Trophoblast cell (in vitro differentiated cells and primary cell): ENCODE measurements around the gene TMEM119.

Experiments
- DNase-seq, 2 donors: peaks; one replicate each; pipeline ENCODE4 v3.0.0-alpha.2; 2016
- H2AFZ ChIP-seq: 2 replicates; pipeline ENCODE4 v1.6.1; 2013; ENCODE audit warnings: low read length, moderate library complexity, mild to moderate bottlenecking; ENCODE audit not compliant: insufficient read depth, poor library complexity
- H2AK5ac ChIP-seq: 2 replicates; pipeline ENCODE4 v1.6.1; 2013; ENCODE audit warnings: mild to moderate bottlenecking, low read length
- H2BK120ac ChIP-seq: 2 replicates; pipeline ENCODE4 v1.6.1; 2013; ENCODE audit warnings: low read length, mild to moderate bottlenecking, moderate library complexity; ENCODE audit not compliant: insufficient read depth, poor library complexity
- H2BK12ac ChIP-seq: 2 replicates; pipeline ENCODE4 v1.6.1; 2013; ENCODE audit warnings: mild to moderate bottlenecking, low read length, moderate library complexity
- H2BK5ac ChIP-seq: 2 replicates; pipeline ENCODE4 v1.6.1; 2013; ENCODE audit warnings: low read length, low read depth, moderate library complexity, mild to moderate bottlenecking; ENCODE audit not compliant: poor library complexity
- H3K14ac ChIP-seq: 2 replicates; pipeline ENCODE4 v1.6.1; 2013; ENCODE audit warnings: mild to moderate bottlenecking, low read length
- H3K18ac ChIP-seq: 2 replicates; pipeline ENCODE4 v1.6.1; 2013; ENCODE audit warnings: mild to moderate bottlenecking, low read length
- H3K23ac ChIP-seq: 2 replicates; pipeline ENCODE4 v1.6.1; 2013; ENCODE audit warnings: low read length
- H3K27ac ChIP-seq: 2 replicates; pipeline ENCODE4 v1.5.1; 2013; ENCODE audit warnings: low read depth, mild to moderate bottlenecking, inconsistent platforms, low read length, moderate library complexity
- H3K27me3 ChIP-seq: 2 replicates; pipeline ENCODE4 v1.6.1; 2013; ENCODE audit warnings: inconsistent platforms, mild to moderate bottlenecking, low read length, moderate library complexity; ENCODE audit not compliant: insufficient read depth
- H3K36me3 ChIP-seq, 2 experiments: 1 replicate in 1 of 2; 2 replicates in 1 of 2; pipeline ENCODE4 v1.6.1; 2013; ENCODE audit warnings: low read length in 2 of 2, mild to moderate bottlenecking in 2 of 2, moderate library complexity in 1 of 2; ENCODE audit not compliant: insufficient read depth in 2 of 2, control insufficient read depth in 1 of 2
- H3K4ac ChIP-seq: 2 replicates; pipeline ENCODE4 v1.6.1; 2013; ENCODE audit warnings: low read depth, mild to moderate bottlenecking, low read length, moderate library complexity
- H3K4me1 ChIP-seq, 2 experiments: 1 replicate in 1 of 2; 2 replicates in 1 of 2; pipeline ENCODE4 v1.6.1; 2013; ENCODE audit warnings: low read length in 2 of 2, mild to moderate bottlenecking in 2 of 2, moderate library complexity in 1 of 2; ENCODE audit not compliant: insufficient read depth in 2 of 2, control insufficient read depth in 1 of 2
- H3K4me2 ChIP-seq: 2 replicates; pipeline ENCODE4 v1.6.1; 2013; ENCODE audit warnings: inconsistent platforms, mild to moderate bottlenecking, low read length, moderate library complexity
- H3K4me3 ChIP-seq: 2 replicates; pipeline ENCODE4 v1.5.1; 2013; ENCODE audit warnings: mild to moderate bottlenecking, low read depth, low read length, inconsistent platforms
- H3K79me1 ChIP-seq: one replicate; pipeline ENCODE4 v1.6.1; 2013; ENCODE audit warnings: low read length
- H3K79me2 ChIP-seq: 2 replicates; pipeline ENCODE4 v1.6.1; 2013; ENCODE audit warnings: low read length, mild to moderate bottlenecking; ENCODE audit not compliant: control insufficient read depth, insufficient read depth, poor library complexity
- H3K9ac ChIP-seq: 2 replicates; pipeline ENCODE4 v1.6.1; 2013; ENCODE audit warnings: mild to moderate bottlenecking, low read length
- H3K9me3 ChIP-seq: 2 replicates; pipeline ENCODE4 v1.6.1; 2013; ENCODE audit warnings: low read depth, mild to moderate bottlenecking, control low read depth, inconsistent platforms, low read length; ENCODE audit not compliant: insufficient read depth
- H4K12ac ChIP-seq: 2 replicates; pipeline ENCODE4 v1.6.1; 2013; ENCODE audit warnings: low read depth, mild to moderate bottlenecking, low read length, moderate library complexity
- H4K8ac ChIP-seq: 2 replicates; pipeline ENCODE4 v1.6.1; 2013; ENCODE audit warnings: low read depth, mild to moderate bottlenecking, low read length, moderate library complexity
- H4K91ac ChIP-seq: one replicate; pipeline ENCODE4 v1.6.1; 2013; ENCODE audit warnings: low read depth, mild to moderate bottlenecking, low read length, moderate library complexity
- WGBS: extraction: QIAGEN DNeasy Blood & Tissue Kit; methylation state at CpG from one replicate; pipeline ENCODE4 v1.1.7; 2013; ENCODE audit warnings: missing lambda C conversion rate; ENCODE audit not compliant: insufficient read length, insufficient coverage; ENCODE audit errors: extremely low coverage; 5-methylcytosine and 5-hydroxymethylcytosine counted together

The TMEM119 gene

GRCh38 chr12:108542320-108542719 lies 55.6 kb downstream of the TMEM119 start:
- no peak overlapping the region for H4K91ac ChIP-seq
- H3K4me1 ChIP-seq = no peaks in the 10 kb centered on the region
- no peak overlapping the region for H3K9ac ChIP-seq
- H3K79me1 ChIP-seq = no peaks in the 10 kb centered on the region
- H2BK120ac ChIP-seq = no peak overlapping the region
- no peaks in the 10 kb centered on the region for H3K27me3 ChIP-seq
- no peak overlapping the region for H3K14ac ChIP-seq
- no peak overlapping the region for H2BK12ac ChIP-seq
- H3K23ac ChIP-seq = no peak overlapping the region
- peaks cover 28 to 42% of the 10 kb centered on the region in 2 experiments for H3K36me3 ChIP-seq
- no peak overlapping the region for H2AK5ac ChIP-seq
- no peak overlapping the region for H3K4me2 ChIP-seq
- H2AFZ ChIP-seq = no peak overlapping the region
- no peak overlapping the region for H4K8ac ChIP-seq
- WGBS = no CpG with 5 or more reads among the region's 4 CpGs
- no peaks in the 10 kb centered on the region for H3K79me2 ChIP-seq
- no peak overlapping the region for H3K4ac ChIP-seq
- no peak overlapping the region for H3K27ac ChIP-seq
- H4K12ac ChIP-seq = no peak overlapping the region
- H2BK5ac ChIP-seq = no peak overlapping the region
- H3K18ac ChIP-seq = no peak overlapping the region
- no peak for DNase-seq
- no peak overlapping the region for H3K4me3 ChIP-seq
- H3K9me3 ChIP-seq = peaks cover 2% of the 10 kb centered on the region
